Measurements from ENCODE around the gene HOXC12. TPM values are rescaled to one million over a fixed set of nuclear protein-coding genes. Genes with fewer than 3 reads are reported as not detected.

Gene HOXC12
- total RNA-seq, result not detected

- Histone ChIP-seq H3K27ac (no peak within 1 kb of the TSS), H3K4me3 (peak within 1 kb of the TSS in 3 of 4 donors; percentile 10 to 34 (median 17)), H3K36me3 (no peaks in the 10 kb centered on the region), H3K4me1 (no peaks in the 10 kb centered on the region), H3K9me3 (no peaks in the 10 kb centered on the region), H3K27me3 (peaks cover 92 to 100% (median 93%) of the 10 kb centered on the region in 3 donors)
- ATAC-seq (no peak), DNase-seq (no peak)
- TF ChIP-seq POLR2A (IDR thresholded peaks at IDR 0.05), result no peak
- TF ChIP-seq CTCF (IDR thresholded peaks at IDR 0.05 in 4 of 5, conservative IDR thresholded peaks at IDR 0.05 in 1 of 5), result no peak
- intact Hi-C loops (cut with DNase I; ENCODE audit: low total_unique reads), result no loop called here
- in situ Hi-C loops (cut with MboI; ENCODE audit: low sequenced_read_pairs in 4 of 4), result no loop called here
Observed at GRCh38 chr12:53954694-53955035, at the start of gene HOXC12. TSS of gene HOXC12 (plus strand) at chr12:53954903. CDS start at chr12:53954930, 27 bp downstream.

- H3K4me3 ChIP-seq, result no peak overlapping the region
- ATAC-seq (no peak), DNase-seq (no peak)
- no peaks in the 10 kb centered on the region for H3K9me3 ChIP-seq
- no peaks in the 10 kb centered on the region for H3K4me1 ChIP-seq
- peaks cover 0 to 16% (median 11%) of the 10 kb centered on the region in 3 donors for H3K27me3 ChIP-seq
- in situ Hi-C loops (cut with MboI; ENCODE audit: low sequenced_read_pairs in 4 of 4) (no loop called here), intact Hi-C loops (cut with DNase I; ENCODE audit: low total_unique reads) (no loop called here)
- H3K36me3 ChIP-seq, result no peaks in the 10 kb centered on the region
- TF ChIP-seq POLR2A (IDR thresholded peaks at IDR 0.05) (no peak), CTCF (IDR thresholded peaks at IDR 0.05 in 4 of 5, conservative IDR thresholded peaks at IDR 0.05 in 1 of 5) (no peak)
- H3K27ac ChIP-seq, result no peak overlapping the region
Observed at GRCh38 chr12:53907103-53907502, 47.6 kb upstream of the HOXC12 start.

- intact Hi-C loops (cut with DNase I; ENCODE audit: low total_unique reads) (no loop called here), in situ Hi-C loops (cut with MboI; ENCODE audit: low sequenced_read_pairs in 4 of 4) (no loop called here)
- H3K27me3 ChIP-seq, result peaks cover 0 to 42% (median 30%) of the 10 kb centered on the region in 3 donors
- H3K36me3 ChIP-seq, result no peaks in the 10 kb centered on the region
- DNase-seq (no peak), ATAC-seq (no peak)
- no peaks in the 10 kb centered on the region for H3K4me1 ChIP-seq
- no peaks in the 10 kb centered on the region for H3K9me3 ChIP-seq
- TF ChIP-seq CTCF (IDR thresholded peaks at IDR 0.05 in 4 of 5, conservative IDR thresholded peaks at IDR 0.05 in 1 of 5), result no peak
- no peak for TF ChIP-seq POLR2A (IDR thresholded peaks at IDR 0.05)
- H3K27ac ChIP-seq, result no peak overlapping the region
- H3K4me3 ChIP-seq, result no peak overlapping the region
Observed at GRCh38 chr12:53916788-53917655, 37.7 kb upstream of the HOXC12 start.

- Histone ChIP-seq H3K36me3 (no peaks in the 10 kb centered on the region), H3K27ac (no peak overlapping the region), H3K4me3 (no peak overlapping the region), H3K9me3 (no peaks in the 10 kb centered on the region), H3K4me1 (no peaks in the 10 kb centered on the region), H3K27me3 (peaks cover 41 to 69% (median 54%) of the 10 kb centered on the region in 3 donors)
- DNase-seq, result no peak
- intact Hi-C loops (cut with DNase I; ENCODE audit: low total_unique reads), result no loop called here
- ATAC-seq, result no peak
- TF ChIP-seq POLR2A (IDR thresholded peaks at IDR 0.05), result no peak
- TF ChIP-seq CTCF (IDR thresholded peaks at IDR 0.05 in 4 of 5, conservative IDR thresholded peaks at IDR 0.05 in 1 of 5), result no peak
- in situ Hi-C loops (cut with MboI; ENCODE audit: low sequenced_read_pairs in 4 of 4), result no loop called here
Observed at GRCh38 chr12:53924521-53925405, 29.9 kb upstream of the HOXC12 start.

Measured in gastrocnemius medialis (tissue), 4 donors.